SK-N-MC (cell line): ENCODE measurements around the gene CADPS.

Experiments
- EZH2 ChIP-seq: fragments of 200-600 bp; sonication (generic); IDR thresholded peaks from one replicate; pipeline ENCODE4 v1.6.1; 2017; ENCODE audit warnings: antibody characterized with exemption
- POLR2AphosphoS5 ChIP-seq: IDR thresholded peaks from 2 replicates; pipeline ENCODE4 v1.6.1; 2012; ENCODE audit warnings: mild to moderate bottlenecking, low read depth, low read length, borderline replicate concordance

DNA sequence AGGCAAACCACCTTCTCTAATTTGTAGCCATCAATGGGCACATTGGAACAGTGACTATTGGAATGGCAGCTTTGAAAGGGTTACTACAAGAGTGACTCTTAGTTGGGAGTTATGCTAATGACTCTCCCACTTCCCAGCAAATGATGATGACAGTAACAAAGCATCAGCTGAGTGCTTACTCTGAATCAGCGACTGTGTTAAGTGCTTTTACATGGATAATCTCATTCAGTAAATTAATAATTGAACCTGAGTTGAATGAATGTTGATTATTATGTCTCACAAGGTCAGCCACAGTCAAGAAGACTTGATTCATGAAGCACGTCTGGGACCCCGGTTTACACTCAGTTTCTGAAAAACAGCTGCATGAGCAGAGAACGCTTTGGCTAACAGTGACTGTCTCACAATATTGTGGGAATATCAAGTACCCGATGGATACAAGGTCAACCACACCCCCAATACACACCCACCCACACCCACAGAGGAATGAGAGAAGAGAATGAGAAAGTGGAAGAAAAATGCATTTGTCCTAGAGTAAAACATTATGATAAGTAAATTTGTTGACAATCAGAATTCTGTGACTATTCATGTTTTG lies 259.9 kb downstream of the CADPS start:
- TF ChIP-seq POLR2AphosphoS5, result no peak
- no peak for TF ChIP-seq EZH2
